Stimulated activated CD4-positive, alpha-beta T cell treated with anti-CD3 and anti-CD28 coated beads, TNF-alpha, amount 100 ng/mL, for 1 hour (primary cell): Measurements from ENCODE around the gene TENT5A.
A peak's percentile ranks its signal among the peaks of the same experiment; 100 is the strongest.
"Not testable (repeated sequence)": the region's sequence is repeated elsewhere in the genome, so short reads cannot be mapped to it uniquely, and the experiment has no call there.

Experiments used
- DNase-seq, 3 donors: peaks; one replicate each; pipeline ENCODE4 v3.0.0-alpha.2; 2020; ENCODE audit warnings: low read depth in 3 of 3, low spot score in 1 of 3

The TENT5A gene

DNA sequence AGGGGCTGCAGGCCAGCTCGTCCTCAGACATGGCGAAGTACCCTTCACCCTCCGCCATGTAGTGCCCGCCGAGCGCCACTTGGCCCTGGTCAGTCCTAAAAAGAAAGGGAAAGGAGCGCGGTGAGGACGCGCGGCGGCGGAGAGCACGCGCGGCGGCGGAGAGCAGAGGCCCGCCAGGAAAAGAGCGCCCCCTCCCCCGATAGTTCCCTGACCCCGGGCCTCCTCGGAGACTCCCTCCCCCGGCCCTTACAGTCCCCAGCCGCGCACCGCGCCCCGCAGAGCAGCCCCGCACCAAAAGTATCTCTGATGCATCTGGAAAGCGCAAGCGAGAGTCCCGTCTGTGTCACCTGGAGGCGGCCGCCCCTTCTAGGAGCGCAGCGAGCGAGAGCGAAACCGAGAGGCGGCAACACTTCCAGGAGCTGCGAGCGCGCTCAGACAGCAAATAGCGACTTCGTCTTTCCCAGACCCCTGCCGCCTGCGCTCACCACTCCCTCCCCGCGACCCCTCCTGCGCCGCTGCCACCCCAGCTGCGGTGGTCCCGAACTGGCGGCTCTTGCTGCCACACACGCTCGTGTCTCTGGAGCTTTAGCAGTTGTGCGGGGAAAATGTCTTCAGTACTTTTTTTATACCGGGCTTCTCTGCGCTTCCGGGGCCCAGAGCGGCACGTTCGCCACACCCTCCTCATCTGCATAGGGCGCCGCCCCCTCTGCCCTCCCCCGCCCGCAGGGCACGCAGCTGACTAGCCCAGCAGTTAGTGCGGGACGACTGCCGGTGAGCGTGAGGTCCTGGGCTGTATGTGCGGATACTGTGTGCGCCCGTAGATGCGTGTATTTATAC, at the start of gene TENT5A:
Gene TENT5A, minus strand, starts transcription at position 598 of the 837 bp plus-strand sequence. Its CDS starts 540 bp downstream, at position 58.
- peak; percentile 59 to 67 (median 67) for DNase-seq

DNA sequence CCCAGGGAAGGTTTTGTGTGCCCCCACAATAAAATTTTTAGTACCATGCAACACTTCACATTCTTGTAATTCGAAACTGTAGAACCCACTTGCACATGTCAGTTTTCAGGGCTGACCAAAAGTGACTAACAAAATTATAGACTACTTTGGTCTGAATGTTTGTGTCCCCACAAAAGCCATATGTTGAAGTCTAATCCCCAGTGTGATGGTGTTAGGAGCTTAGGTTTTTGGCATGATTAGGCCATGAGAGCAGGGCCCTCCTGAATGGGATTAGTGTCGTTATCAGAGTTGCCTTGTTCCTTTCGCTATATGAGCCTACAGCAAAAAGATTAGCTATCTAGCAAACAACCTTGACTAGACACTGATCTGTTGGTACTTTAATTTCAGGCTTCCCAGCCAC, 49.0 kb upstream of the TENT5A start:
- no peak for DNase-seq

DNA sequence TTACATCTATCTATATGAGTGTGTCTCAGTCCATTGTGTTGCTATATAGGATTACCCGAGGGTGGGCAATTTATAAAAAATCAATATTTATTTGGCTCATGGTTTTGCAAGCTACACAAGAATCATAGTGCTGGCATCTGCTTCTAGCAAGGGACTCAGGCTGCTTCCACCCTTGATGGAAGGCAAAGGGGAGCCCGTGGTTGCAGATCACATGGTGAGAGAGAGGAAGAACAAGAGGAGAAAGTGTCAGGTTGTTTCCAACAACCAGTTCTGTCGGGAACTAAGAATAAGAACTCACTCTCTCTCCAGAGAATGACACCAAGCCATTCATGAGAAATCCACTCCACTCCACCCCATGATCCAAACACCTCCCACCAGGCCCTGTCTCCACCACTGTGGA, 48.2 kb upstream of the TENT5A start:
- no peak for DNase-seq

DNA sequence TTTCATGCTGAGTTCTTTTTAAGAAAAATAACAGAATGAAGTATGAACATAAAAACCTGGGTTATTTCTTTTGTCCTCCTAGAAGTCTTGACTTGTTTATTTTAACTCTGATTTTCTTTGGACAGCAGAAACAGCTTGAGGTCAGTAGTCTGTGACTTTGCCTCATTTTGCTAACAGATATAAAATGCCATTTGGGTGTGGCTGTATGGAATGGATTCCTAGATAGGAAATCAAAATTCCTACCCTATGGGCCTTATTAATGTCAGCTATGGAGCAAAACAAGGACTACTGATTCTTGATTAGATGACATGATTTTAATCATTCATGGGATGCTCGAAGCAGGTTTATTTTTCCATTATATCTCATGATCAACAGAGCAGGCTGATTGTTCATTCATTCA, 46.8 kb upstream of the TENT5A start:
- no peak for DNase-seq

DNA sequence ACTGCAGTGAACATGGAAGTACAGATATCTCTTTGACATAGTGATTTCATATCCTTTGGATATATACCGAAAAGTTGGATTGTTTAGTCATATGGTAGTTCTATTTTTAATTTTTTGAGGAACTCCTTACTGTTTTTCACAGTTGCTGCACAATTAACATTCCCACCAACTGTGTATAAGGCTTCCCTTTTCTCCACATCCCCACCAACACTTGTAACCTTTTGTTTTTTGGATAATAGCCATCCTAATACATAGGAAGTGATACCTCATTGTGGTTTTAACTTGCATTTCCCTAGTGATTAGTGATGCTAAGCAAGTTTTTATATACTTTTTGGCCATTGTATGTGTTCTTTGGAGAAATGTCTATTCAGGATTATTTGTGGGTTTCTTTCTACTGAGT, 45.1 kb upstream of the TENT5A start:
- no peak for DNase-seq

DNA sequence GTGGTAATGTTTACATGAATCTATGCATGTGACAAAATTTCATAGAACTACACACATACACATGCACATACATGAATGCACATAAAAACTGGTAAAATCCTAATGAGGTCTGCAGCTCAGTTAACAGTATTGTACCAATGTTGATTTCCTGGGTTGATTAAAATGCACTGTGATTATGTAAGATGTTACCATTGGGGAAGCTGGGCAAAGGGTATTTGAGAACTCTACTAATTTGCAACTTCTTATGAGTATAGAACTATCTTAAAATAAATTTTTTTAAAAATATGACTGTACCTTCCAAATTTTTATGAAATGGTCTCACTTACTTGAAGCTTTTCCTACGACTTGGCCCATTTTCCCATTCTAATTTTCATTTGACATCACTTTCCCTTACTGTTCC, 43.4 kb upstream of the TENT5A start:
- DNase-seq: no peak

DNA sequence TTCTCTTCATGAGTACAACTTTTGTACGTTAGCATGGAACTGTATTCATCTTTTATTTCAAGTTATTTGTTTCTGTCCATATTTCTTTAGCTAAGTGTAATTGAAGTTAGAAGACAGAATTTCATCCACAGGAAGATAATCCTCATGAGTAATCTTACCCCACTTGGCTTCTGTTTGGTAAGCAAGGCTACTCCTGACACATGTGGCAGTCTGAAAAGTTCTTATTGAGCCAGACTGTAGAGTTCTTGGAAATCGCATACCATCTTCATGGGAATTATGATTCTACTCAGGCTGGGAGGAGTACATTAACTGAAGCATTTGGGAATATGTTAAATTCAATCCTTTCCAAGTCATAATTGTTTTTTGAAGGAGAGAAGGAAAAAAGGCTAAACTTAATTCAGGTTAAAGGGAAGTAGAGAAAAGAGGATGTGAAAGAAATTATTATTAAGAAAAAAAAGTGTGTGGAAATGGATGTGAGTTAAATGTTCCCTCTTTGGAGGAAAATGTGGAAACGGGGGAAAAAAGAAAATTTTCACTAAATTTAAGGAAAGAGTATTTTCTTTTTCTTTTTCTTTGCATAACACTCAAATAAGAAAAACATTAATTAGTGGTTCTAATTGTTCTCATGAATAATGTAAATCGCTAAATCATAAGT, 41.5 kb upstream of the TENT5A start:
- DNase-seq: no peak

DNA sequence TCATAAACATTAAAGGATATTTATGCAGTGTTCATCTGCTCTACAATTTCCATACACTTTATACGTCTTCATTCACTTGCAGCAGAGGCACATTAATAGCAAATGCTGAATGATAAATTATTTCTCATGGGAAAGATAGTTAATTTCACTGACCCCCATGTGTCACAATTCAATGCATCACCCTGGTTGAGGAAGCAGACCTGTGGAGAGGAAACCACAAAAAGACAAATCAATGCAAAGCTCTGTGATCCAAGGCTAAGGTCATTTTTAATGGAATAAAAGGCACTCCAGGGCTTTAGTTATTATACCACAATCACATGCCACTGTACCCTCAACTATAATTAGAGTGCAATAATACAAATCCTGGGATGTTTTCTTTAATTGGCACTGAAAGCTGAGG, 40.3 kb upstream of the TENT5A start:
- DNase-seq: no peak

DNA sequence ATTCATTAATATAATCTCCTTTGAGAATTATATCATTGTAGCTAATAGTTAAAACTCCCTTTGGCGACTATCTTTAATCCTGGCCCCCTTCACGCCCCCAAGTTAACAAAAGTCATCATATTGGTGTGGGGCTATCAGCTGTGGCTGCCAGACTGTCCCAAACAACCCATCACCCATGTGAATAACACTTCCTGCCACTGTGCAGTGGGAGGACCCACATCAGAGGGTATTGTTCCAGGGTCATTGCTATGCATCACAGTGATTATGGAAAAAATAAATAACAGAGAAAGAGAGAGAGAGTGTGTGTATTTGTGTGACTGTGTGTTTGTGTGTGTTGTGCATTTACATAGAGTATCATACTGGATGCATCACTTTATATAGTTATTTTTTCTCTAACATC, 39.3 kb upstream of the TENT5A start:
- DNase-seq: no peak

DNA sequence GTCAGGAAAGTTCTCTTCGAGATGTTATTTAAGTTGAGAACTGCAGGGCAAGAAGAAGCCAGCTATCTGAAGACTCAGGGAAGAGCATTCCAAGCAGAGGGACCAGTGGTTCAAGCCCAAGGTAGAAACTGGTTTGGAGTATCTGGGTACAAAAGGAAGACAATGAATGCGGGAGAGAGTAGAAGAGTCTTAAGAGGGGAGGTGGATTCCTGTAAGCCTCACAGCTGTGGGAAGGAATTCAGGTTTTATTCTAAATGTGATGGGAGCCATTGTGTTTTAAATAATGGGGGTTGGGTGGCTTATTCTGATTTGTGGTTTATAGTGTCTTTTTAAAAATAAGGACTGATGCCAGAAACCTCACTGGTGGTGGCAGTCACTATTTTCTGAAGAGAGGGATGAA, 37.6 kb upstream of the TENT5A start:
- no peak for DNase-seq

DNA sequence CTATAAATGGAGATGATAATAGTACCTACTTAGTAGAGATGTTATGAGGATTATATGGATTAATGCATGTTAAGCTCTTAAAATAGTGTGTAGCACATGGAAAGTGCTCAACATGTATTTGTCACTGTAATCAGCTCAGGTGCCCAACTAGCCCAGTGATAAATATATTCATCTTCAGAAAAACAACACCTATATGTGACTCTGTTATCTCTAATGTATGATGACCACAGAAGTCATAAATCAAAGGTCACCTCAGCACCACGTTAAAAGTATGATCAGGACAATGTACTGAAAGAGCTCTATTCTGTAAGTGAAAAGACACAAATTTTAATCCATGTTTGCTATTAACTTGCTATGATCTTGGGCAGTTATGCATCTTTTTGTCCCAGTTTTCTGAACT, 36.8 kb upstream of the TENT5A start:
- DNase-seq: no peak

DNA sequence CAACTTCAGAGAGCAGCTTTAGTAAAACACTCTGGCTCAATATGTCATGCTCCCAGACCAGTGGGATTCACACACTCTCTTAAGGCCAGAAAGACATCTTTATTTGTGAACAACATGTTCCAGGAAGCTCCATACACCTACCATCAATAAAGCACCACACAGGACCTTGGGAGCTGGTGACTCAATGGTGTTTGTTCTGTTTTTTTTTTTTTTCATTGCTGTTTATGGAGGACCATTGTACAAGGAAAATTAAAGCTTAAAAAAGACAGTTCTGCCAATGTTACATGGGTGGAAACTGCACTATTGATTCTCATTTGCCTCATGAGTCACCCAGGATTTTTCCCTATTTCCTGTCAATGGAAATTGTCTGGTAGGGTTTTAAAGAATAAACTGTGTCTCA, 36.3 kb upstream of the TENT5A start:
- DNase-seq: no peak

DNA sequence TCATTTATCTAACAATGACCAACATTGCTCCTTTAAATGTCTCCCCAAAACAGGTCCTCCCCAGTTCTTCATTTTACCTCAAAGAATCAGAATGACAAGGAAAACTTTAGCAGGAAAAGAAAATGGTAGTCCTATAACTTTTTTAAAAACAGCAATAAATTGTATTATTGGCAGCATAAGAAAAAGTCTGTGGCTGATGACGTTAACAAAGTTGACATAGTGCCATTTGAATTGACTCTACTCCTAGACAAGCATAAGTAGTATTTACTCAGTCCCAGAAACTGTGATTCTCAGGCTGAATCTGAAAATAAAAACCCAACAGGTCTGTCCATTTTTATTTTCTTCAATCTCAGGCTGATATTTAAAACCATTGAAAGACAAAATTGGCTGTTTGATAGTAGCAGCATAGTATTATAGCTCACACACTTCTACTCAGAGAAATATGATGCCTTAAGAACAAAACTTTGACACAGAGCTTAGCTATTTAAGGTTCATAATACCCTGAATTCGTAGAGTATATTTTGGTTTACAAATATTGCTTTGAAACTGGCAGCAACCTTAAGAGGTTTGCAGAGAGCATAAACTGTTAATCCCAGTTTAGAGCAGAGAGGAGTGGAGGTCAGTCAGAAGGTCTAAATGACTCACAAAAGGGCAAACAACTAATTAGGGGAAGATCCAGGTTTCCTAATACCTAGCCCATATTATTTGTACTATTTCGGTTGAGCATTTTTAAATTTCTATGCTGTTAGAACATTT, 35.0 kb upstream of the TENT5A start:
- DNase-seq: no peak

DNA sequence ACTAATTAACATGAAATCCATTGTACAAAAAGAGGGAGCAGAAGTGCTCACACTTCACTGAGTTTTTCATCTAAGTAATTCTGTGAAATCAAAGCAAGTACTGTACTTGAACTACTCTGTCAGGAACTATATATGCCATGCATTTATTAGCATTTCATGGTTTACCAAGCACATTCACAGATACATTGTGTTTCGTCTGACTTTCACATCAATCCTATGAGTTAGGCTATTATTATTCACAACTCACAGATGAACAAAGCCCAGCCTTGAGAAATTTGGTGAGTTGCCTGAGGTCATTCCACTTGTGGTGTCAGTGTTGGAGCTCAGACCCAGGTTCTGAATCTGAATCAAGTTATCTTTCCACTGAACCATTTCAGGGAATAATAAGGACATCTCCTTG, 33.7 kb upstream of the TENT5A start:
- no peak for DNase-seq

DNA sequence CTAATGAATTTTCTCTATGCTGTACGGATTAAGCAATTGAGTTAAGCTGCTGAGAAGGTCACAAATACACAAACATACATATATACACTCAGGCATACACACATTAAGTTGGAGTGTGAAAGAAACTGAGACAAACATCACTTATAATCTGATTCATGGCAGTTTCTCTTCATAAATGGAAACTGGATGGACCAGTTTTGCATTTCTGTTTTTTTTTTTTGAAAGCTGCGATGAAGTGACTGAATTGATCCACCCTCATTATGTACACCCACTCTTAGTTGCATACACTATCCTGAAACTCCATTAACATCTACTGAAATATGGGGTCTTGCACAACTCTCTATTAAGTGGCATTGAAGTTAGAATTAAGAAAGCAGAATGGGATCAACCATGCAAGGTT, 32.9 kb upstream of the TENT5A start:
- no peak for DNase-seq

DNA sequence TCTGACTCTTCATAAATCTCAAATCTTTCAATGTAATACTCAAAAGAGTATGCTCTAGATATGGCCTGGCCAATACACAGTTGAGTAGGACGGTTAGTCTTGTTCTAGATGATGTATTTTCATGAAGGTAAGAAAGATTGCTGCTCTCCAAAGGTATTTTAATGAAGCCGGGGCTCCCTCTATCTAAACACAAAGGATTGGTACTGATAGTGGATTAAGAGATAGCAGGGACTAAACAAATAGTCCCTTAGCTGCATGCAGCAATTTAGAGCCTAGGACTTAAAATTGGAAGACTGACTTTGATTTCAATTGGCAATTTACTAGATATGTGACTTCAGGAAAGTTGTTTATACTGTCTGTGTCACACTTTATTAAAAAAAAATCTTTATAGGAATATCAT, 31.4 kb upstream of the TENT5A start:
- DNase-seq: no peak

DNA sequence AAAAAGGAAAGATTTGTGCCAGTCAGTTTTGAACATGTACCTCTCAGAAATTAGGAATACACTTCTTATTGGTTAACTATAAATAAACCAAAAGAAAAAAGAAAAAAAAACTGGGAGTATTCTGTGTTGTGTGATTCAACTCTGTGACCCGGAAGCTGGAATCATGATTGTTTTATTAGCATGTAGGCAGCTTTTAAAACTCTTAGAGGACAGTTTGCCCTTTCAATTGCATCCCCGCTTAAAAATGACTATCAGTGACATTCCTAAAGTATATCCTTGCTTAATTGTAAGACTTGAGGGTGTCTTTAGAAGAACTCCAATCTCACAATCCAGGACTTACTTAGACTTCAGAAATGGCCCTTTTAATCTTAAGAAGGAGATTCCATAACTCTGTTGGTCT, 29.1 kb upstream of the TENT5A start:
- DNase-seq: no peak

DNA sequence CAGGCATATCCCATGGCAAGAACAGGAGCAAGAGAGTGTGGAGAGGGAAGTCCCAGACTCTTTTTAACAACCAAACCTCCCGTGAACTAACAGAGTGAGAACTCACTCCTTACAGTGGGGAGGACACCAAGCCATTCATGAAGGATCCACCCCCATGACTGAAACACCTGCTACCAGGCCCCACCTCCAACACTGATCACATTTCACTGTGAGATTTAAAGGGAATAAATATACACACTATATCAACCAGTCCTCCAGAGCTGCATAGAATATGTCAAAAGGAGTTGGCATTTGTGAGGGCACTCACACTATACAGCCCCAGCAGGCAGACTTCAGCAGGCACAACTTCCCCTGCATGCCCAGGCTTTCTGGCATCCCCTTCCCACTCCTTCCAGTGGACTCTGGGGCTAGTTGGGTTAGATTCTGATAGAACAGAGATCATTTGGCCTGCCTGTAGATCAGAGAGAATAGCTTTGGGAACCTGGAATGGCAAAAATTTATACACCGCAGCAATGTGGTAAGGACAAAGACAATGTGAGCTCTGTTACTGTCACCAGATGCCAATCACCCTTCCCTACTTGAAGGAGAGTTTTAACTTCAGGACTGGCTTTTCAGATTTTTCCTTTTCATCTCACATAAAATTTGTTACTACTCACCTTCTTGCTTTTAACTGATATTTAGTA, 25.2 kb upstream of the TENT5A start:
- no peak for DNase-seq

DNA sequence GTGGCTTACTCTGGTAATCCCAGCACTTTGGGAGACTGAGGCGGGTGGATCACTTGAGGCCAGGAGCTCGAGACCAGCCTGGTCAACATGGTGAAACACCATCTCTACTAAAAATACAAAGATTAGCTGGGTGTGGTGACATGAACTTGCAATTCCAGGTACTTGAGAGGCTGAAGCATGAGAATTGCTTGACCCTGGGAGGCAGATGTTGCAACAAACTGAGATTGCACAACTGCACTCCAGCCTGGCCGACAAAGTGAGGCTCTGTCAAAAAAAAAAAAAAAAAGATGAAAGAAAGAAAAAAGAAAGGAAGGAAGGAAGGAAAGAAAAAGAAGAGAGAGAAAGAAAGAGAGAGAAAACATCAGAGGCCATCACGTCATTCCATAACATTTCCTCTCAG, 23.7 kb upstream of the TENT5A start:
- DNase-seq: not testable (repeated sequence)

DNA sequence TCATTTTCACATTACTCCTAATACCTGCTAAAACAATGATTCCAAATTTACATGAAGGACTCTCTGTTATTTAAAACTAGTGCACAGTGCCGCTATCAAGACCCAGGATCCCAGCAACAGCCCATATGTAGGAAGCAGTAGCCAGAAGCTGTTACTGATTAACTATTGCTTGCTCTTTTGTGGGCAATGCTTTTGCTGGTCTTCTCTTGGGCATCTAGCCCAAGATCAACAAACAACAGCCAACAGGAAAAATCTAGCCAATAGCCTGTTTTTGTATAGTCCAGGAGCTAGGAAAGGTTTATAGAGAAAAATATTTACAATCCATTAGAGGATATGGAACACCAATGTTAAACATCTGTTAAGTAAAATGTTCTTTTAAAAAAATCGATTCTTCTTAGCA, 22.1 kb upstream of the TENT5A start:
- DNase-seq: no peak

DNA sequence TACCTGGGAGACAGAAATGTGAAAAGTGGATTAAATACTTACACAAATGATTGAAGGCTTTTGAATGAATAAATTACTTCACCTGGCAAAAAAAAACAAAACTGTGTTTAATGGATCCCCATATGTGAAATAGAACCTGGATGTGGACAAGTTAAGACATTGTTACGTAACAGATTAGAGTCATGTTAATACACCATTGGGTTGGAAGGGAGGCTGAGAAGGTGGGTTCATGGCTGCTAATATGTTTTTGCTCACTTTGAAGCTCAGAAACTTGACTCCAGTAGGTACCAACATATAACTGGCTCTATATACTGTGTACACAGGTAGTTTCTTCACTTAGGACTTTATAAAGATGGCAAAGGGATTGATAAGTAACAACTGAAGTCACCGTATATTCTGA, 21.4 kb upstream of the TENT5A start:
- no peak for DNase-seq

DNA sequence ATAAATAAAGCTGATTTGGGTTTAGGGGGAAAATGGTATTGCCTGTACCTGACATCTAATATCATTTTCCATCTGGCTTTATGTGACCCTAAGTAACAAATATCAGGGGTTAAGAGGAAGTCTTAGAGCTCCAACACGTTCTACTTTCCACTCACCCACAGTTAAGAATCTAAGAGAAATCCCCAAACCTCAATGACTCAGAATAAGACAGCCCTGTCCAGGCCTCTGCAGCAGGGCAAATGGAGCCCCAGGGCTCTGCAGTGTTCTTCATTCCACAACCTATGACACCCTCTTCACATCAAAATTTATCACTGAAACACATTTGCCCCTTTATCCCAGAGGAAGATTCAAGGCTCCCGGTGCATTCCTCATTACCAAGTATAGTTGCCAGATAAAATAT, 20.3 kb upstream of the TENT5A start:
- DNase-seq: no peak
